ENCODE results near the gene CASP8AP2. TPM values are rescaled to one million over a fixed set of nuclear protein-coding genes. Genes with fewer than 3 reads are reported as not detected.
A peak's percentile ranks its signal among the peaks of the same experiment; 100 is the strongest.

CASP8AP2 gene
- polyA plus RNA-seq (2011; rRNA removed) (8.8 and 13.6 TPM in 2 replicates), polyA plus RNA-seq (2017; fragmentation: RNase III; extraction: RNeasy Plus Mini Kit Qiagen cat#74134 plus additional on column Dnase treatment) (7.1 to 8.2 TPM (median 7.5 TPM) in 3 replicates), polyA minus RNA-seq (2011; rRNA and poly(A)+ RNA removed) (8.5 and 9.2 TPM in 2 replicates)
- polyA plus RNA-seq (2012; cell fraction: cytosol; rRNA removed), result 2.2 and 2.7 TPM in 2 replicates
- 2.4 and 2.9 TPM in 2 replicates for polyA plus RNA-seq (2012; cell fraction: nucleus; rRNA removed)

DNA sequence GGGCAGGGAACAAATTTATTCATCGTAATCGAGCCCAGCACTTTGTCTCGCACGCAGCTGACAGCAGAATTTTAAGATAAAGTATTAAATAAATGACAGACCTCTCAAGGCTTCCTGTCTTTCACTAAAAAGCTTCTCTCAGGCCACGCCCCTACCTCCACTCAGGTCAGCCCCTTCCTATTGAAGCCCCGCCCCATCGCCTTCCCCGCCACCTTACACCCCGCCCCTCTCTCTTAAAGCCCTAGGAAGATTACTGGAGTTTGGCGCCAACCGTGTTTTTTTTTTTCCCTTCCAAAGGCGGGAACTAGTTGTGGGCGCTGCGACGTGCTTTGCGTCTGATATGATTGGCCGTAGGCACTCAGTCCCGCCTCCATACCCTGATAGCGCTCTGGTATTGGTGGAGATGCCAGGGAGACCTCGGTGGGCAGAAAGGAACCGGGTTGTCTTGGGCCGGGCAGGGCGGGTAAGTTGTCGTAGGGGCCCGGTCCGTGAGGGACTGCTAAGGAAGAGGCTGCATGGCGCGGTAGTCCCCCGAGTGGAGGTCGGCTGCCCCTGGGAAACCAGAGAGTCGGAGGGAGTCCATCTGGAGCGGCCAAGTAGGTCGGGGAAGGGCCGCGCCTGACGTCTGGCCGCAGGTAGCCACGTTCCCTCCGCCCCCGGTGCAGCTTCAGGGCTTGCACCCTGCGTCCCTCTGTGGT, at the start of gene CASP8AP2:
TSS of gene CASP8AP2 (plus strand) at position 409 of the 698 bp plus-strand sequence.
- WGBS (ENCODE audit: missing lambda C conversion rate), result 2% methylated on average over 24 of the region's 41 CpGs
- FAIRE-seq (no peak), ATAC-seq (peak; percentile 100), DNase-seq (ENCODE audit: low read depth in 1 of 2, low spot score in 1 of 2) (peak; percentile 95 to 97)
- POLR2A ChIA-PET, result interaction anchor here (0.6 to 1.5 kb wide), 6 partner anchors 10 to 477 kb away, joined by 3 to 31 read pairs (median 4); partner anchors contain the start of genes LYRM2, MDN1 and UBE2J1
- Histone ChIP-seq H3K4me2 (peak within 1 kb of the TSS; percentile 98), H3K4me3 (peak within 1 kb of the TSS; percentile 80), H3K4me1 (peaks cover 5% of the 10 kb centered on the region), H3K27ac (peak within 1 kb of the TSS; percentile 84 to 96), H3K9me3 (no peaks in the 10 kb centered on the region)
- TF ChIP-seq NR3C1 (IDR thresholded peaks at IDR 0.05), result no peak
- no peak for TF ChIP-seq HDAC2 (IDR thresholded peaks at IDR 0.05)
- TF ChIP-seq CHD4 (IDR thresholded peaks at IDR 0.05; ENCODE audit: borderline replicate concordance), result no peak
- TF ChIP-seq, protein P1, sequence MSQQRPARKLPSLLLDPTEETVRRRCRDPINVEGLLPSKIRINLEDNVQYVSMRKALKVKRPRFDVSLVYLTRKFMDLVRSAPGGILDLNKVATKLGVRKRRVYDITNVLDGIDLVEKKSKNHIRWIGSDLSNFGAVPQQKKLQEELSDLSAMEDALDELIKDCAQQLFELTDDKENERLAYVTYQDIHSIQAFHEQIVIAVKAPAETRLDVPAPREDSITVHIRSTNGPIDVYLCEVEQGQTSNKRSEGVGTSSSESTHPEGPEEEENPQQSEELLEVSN (IDR thresholded peaks at IDR 0.05; ENCODE audit: borderline replicate concordance, low read depth), result 0 out of 2 replicates have a peak, but pooled peaks have one; percentile 11
- TF ChIP-seq, protein P2, sequence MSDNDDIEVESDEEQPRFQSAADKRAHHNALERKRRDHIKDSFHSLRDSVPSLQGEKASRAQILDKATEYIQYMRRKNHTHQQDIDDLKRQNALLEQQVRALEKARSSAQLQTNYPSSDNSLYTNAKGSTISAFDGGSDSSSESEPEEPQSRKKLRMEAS (IDR thresholded peaks at IDR 0.05), result peak; percentile 61
- no peak for TF ChIP-seq KDM5A (IDR thresholded peaks at IDR 0.05)
- TF ChIP-seq CBX8 (IDR thresholded peaks at IDR 0.05), result no peak
- no peak for TF ChIP-seq BHLHE40 (IDR thresholded peaks at IDR 0.05; ENCODE audit: low read depth, low read length)
- TF ChIP-seq POLR2A (IDR thresholded peaks at IDR 0.05; ENCODE audit: low read length), result peak; percentile 79
- peak in 1 of 2 experiments; percentile 52; a peak in 1 of 5 replicates for TF ChIP-seq JUN (IDR thresholded peaks at IDR 0.05)
- TF ChIP-seq, protein P3, sequence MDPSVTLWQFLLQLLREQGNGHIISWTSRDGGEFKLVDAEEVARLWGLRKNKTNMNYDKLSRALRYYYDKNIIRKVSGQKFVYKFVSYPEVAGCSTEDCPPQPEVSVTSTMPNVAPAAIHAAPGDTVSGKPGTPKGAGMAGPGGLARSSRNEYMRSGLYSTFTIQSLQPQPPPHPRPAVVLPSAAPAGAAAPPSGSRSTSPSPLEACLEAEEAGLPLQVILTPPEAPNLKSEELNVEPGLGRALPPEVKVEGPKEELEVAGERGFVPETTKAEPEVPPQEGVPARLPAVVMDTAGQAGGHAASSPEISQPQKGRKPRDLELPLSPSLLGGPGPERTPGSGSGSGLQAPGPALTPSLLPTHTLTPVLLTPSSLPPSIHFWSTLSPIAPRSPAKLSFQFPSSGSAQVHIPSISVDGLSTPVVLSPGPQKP (IDR thresholded peaks at IDR 0.05; ENCODE audit: low read depth, low read length), result no peak
- CTCF ChIA-PET, result interaction anchor here (1.2 to 2.0 kb wide), 2 partner anchors 10 kb away, joined by 3 to 4 read pairs; partner anchors contain the start of gene MDN1

DNA sequence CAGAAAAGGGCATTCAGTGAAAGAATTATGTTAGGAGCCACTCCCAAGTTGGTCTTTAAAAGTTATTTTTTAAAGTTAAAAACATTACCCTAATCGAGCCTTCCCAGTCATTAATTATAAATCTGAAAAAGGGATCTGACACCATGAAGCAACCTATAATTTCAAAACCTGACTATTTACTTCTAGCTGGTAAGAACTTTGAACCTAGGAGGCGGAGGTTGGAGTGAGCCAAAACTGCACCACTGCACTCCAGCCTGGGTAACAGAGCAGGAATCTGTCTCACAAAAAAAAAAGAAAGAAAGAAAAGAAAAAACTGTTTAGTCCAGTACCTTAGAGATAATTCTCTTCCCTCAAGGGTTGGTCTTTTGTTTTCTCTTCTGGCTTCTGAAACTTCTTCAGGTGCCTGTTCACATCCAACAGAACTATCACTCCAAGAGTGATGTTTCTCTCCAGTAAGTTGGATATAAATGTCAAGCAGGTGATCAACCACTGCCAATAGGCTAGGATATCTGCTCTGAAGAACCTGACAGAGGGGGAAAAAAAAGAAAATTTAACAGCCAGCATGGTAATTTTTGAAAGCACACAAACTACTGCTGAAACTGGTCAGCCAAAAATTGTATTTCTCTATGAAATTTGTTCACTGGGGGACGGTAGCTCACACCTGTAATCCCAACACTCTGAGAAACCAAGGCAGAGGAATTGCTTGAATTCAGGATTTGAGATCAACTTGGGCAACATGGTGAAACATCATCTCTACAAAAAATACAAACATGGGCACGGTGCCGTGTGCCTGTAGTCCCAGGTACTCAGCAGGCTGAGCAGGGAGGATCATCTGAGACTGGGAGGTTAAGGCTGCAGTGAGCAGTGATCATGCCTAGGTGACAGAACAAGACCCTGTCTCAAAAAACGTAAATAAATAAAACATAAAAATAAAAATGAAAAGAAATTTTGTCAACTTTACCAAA, 48.3 kb upstream of the CASP8AP2 start:
- FAIRE-seq, result no peak
- Histone ChIP-seq H3K4me3 (no peak overlapping the region), H3K9me3 (no peaks in the 10 kb centered on the region), H3K4me2 (no peak overlapping the region), H3K27ac (no peak overlapping the region), H3K4me1 (no peaks in the 10 kb centered on the region)
- ChIA-PET POLR2A (no interaction called here), CTCF (interaction anchor here (0.8 kb wide), 1 partner anchor 12 kb away, joined by 3 read pairs; no protein-coding TSS in a partner anchor)
- WGBS (ENCODE audit: missing lambda C conversion rate), result 88% methylated on average over 6 of the region's 6 CpGs
- DNase-seq (ENCODE audit: low read depth in 1 of 2, low spot score in 1 of 2), result no peak
- ATAC-seq, result no peak
- no peak for TF ChIP-seq POLR2AphosphoS2 (conservative IDR thresholded peaks at IDR 0.05; ENCODE audit: low read length)
- TF ChIP-seq, protein P4, sequence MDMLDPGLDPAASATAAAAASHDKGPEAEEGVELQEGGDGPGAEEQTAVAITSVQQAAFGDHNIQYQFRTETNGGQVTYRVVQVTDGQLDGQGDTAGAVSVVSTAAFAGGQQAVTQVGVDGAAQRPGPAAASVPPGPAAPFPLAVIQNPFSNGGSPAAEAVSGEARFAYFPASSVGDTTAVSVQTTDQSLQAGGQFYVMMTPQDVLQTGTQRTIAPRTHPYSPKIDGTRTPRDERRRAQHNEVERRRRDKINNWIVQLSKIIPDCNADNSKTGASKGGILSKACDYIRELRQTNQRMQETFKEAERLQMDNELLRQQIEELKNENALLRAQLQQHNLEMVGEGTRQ (IDR thresholded peaks at IDR 0.05), result no peak
- no peak for TF ChIP-seq ZSCAN20 (CRISPR knock-in tag; IDR thresholded peaks at IDR 0.05)
- TF ChIP-seq KDM1A (IDR thresholded peaks at IDR 0.05; ENCODE audit: low read depth), result no peak
- TF ChIP-seq TFCP2L1 (CRISPR knock-in tag; IDR thresholded peaks at IDR 0.05), result no peak
- TF ChIP-seq, protein P5, sequence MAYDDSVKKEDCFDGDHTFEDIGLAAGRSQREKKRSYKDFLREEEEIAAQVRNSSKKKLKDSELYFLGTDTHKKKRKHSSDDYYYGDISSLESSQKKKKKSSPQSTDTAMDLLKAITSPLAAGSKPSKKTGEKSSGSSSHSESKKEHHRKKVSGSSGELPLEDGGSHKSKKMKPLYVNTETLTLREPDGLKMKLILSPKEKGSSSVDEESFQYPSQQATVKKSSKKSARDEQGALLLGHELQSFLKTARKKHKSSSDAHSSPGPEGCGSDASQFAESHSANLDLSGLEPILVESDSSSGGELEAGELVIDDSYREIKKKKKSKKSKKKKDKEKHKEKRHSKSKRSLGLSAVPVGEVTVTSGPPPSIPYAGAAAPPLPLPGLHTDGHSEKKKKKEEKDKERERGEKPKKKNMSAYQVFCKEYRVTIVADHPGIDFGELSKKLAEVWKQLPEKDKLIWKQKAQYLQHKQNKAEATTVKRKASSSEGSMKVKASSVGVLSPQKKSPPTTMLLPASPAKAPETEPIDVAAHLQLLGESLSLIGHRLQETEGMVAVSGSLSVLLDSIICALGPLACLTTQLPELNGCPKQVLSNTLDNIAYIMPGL (CRISPR knock-in tag; IDR thresholded peaks at IDR 0.05; ENCODE audit: borderline replicate concordance), result no peak
- no peak for TF ChIP-seq HOXB5 (CRISPR knock-in tag; IDR thresholded peaks at IDR 0.05)
